ENCODE data around the gene ACAA1. TPM values are rescaled to one million over a fixed set of nuclear protein-coding genes. Genes with fewer than 3 reads are reported as not detected.

ACAA1 gene
- total RNA-seq, 2 donors from 2014 or later: 40.1 to 43.7 TPM

DNA sequence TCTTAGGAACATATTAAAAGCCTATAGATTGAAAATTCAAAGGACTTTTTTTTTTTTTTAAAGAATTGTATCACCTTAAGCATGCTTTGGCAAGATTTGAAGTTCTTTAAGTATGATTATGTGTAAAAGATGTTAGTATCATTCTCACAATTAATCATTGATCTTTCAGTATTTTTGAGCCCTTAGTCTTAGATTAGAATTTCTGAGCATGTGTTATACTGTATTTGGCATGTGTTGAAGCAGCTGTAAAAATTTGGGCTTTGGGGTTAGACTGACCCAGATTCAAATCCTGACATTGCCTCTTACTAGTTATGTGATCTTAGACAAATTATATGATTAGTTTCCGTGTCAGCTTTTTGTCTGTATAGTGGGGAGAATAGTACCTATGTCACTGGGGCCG is 34.7 kb upstream of the ACAA1 start:
- peaks cover 27% of the 10 kb centered on the region for H3K4me1 Mint-ChIP-seq
- H3K36me3 Mint-ChIP-seq (ENCODE audit: low read depth): no peaks in the 10 kb centered on the region
- Histone ChIP-seq H3K9ac (ENCODE audit: extremely low read depth, low read length, poor library complexity, severe bottlenecking) (no peak overlapping the region), H3K27ac (ENCODE audit: low read depth, low read length) (no peak overlapping the region), H3K36me3 (ENCODE audit: control insufficient read depth, insufficient read depth, low read length) (no peaks in the 10 kb centered on the region), H3K27me3 (ENCODE audit: control insufficient read depth, insufficient read depth, low read length, poor library complexity, severe bottlenecking) (no peaks in the 10 kb centered on the region), H3K4me3 (ENCODE audit: low read length) (no peak overlapping the region), H3K4me1 (ENCODE audit: control insufficient read depth, insufficient read depth, low read length) (no peaks in the 10 kb centered on the region), H3K9me3 (ENCODE audit: control insufficient read depth, low read length) (no peaks in the 10 kb centered on the region)
- H3K27me3 Mint-ChIP-seq (ENCODE audit: insufficient read depth): no peaks in the 10 kb centered on the region
- 80 to 82% methylated on average over 2 of the region's 2 CpGs for WGBS, 2 experiments (ENCODE audit: insufficient coverage in 1 of 2, insufficient read length in 1 of 2)
- H3K9me3 Mint-ChIP-seq: no peaks in the 10 kb centered on the region
- no peak for DNase-seq
- no peak overlapping the region for H3K4me3 Mint-ChIP-seq
- TF ChIP-seq, protein P1, sequence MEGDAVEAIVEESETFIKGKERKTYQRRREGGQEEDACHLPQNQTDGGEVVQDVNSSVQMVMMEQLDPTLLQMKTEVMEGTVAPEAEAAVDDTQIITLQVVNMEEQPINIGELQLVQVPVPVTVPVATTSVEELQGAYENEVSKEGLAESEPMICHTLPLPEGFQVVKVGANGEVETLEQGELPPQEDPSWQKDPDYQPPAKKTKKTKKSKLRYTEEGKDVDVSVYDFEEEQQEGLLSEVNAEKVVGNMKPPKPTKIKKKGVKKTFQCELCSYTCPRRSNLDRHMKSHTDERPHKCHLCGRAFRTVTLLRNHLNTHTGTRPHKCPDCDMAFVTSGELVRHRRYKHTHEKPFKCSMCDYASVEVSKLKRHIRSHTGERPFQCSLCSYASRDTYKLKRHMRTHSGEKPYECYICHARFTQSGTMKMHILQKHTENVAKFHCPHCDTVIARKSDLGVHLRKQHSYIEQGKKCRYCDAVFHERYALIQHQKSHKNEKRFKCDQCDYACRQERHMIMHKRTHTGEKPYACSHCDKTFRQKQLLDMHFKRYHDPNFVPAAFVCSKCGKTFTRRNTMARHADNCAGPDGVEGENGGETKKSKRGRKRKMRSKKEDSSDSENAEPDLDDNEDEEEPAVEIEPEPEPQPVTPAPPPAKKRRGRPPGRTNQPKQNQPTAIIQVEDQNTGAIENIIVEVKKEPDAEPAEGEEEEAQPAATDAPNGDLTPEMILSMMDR (conservative IDR thresholded peaks at IDR 0.05): no peak
- no peak overlapping the region for H3K27ac Mint-ChIP-seq

DNA sequence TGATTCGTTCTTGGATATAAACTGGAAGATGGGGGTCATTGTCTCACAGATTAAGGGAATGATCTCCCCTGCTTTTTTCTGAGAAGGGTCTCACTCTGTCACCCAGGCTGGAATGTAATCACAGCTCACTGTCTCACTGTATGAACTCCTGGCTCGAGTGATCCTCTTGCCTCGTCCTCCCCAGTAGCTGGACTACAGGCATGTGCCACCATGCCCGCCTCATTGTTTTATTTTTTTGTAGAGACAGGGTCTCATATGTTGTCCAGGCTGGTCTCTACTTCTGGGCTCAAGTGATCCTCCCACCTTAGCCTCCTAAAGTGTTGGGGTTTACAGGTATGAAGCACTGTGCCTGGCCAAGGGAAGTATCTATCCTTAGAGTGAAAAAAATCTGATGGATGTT is 33.8 kb upstream of the ACAA1 start:
- Mint-ChIP-seq H3K4me1 (peaks cover 27% of the 10 kb centered on the region), H3K27ac (no peak overlapping the region), H3K9me3 (no peaks in the 10 kb centered on the region), H3K27me3 (ENCODE audit: insufficient read depth) (no peaks in the 10 kb centered on the region), H3K36me3 (ENCODE audit: low read depth) (no peaks in the 10 kb centered on the region), H3K4me3 (no peak overlapping the region)
- H3K27me3 ChIP-seq (ENCODE audit: control insufficient read depth, insufficient read depth, low read length, poor library complexity, severe bottlenecking): no peaks in the 10 kb centered on the region
- TF ChIP-seq, protein P1 (conservative IDR thresholded peaks at IDR 0.05): no peak
- H3K4me1 ChIP-seq (ENCODE audit: control insufficient read depth, insufficient read depth, low read length): no peaks in the 10 kb centered on the region
- H3K36me3 ChIP-seq (ENCODE audit: control insufficient read depth, insufficient read depth, low read length): no peaks in the 10 kb centered on the region
- H3K27ac ChIP-seq (ENCODE audit: low read depth, low read length): no peak overlapping the region
- WGBS, 2 experiments (ENCODE audit: insufficient coverage in 1 of 2, insufficient read length in 1 of 2): 78 to 91% methylated on average over 3 to 4 of the region's 4 CpGs
- no peak overlapping the region for H3K9ac ChIP-seq (ENCODE audit: extremely low read depth, low read length, poor library complexity, severe bottlenecking)
- H3K9me3 ChIP-seq (ENCODE audit: control insufficient read depth, low read length): no peaks in the 10 kb centered on the region
- DNase-seq: no peak
- no peak overlapping the region for H3K4me3 ChIP-seq (ENCODE audit: low read length)

DNA sequence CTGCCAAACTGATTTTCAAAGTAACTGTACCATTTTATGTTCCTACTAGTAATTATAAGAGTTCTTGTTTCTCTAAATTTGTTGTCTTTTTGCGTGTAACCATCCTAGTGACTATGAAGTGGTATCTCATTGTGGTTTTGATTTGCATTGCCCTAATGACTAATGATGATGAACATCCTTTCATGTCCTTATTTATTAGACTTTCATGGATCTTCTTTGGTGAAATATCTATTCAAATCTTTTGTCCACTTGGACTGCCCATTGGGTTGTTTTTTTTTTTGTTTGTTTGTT is 32.0 kb upstream of the ACAA1 start:
- Histone ChIP-seq H3K9me3 (ENCODE audit: control insufficient read depth, low read length) (no peaks in the 10 kb centered on the region), H3K9ac (ENCODE audit: extremely low read depth, low read length, poor library complexity, severe bottlenecking) (no peak overlapping the region), H3K4me3 (ENCODE audit: low read length) (no peak overlapping the region), H3K27ac (ENCODE audit: low read depth, low read length) (no peak overlapping the region), H3K4me1 (ENCODE audit: control insufficient read depth, insufficient read depth, low read length) (no peaks in the 10 kb centered on the region), H3K36me3 (ENCODE audit: control insufficient read depth, insufficient read depth, low read length) (no peaks in the 10 kb centered on the region), H3K27me3 (ENCODE audit: control insufficient read depth, insufficient read depth, low read length, poor library complexity, severe bottlenecking) (no peaks in the 10 kb centered on the region)
- Mint-ChIP-seq H3K4me3 (no peak overlapping the region), H3K27ac (no peak overlapping the region), H3K4me1 (peaks cover 21% of the 10 kb centered on the region), H3K9me3 (no peaks in the 10 kb centered on the region), H3K36me3 (ENCODE audit: low read depth) (no peaks in the 10 kb centered on the region), H3K27me3 (ENCODE audit: insufficient read depth) (no peaks in the 10 kb centered on the region)
- TF ChIP-seq, protein P1 (conservative IDR thresholded peaks at IDR 0.05): no peak
- WGBS, 2 experiments (ENCODE audit: insufficient coverage in 1 of 2, insufficient read length in 1 of 2): 100% methylated on average over 1 of the region's 1 CpG; no CpG with 5 or more reads in 1 of the 2 experiments
- no peak for DNase-seq
